Pulmonary artery endothelial cell (primary cell): ENCODE results near the gene HBQ1. TPM values are rescaled to one million over a fixed set of nuclear protein-coding genes. Genes with fewer than 3 reads are reported as not detected.
"Not testable (repeated sequence)": the region's sequence is repeated elsewhere in the genome, so short reads cannot be mapped to it uniquely, and the experiment has no call there.

Experiments used
- DNase-seq: peaks from one replicate; pipeline ENCODE4 v3.0.0-alpha.2; 2011; ENCODE audit warnings: low read depth, low spot score
- total RNA-seq: library from RNA; depleted of rRNA; stranded (reverse); fragments of >200 nt; gene quantifications from 2 replicates; pipeline ENCODE4 v1.2.3, GENCODE V29; 2014

Gene HBQ1
- total RNA-seq, 1 donor from 2014 or later = 1.5 TPM

GRCh38 chr16:176006-176405, 4.3 kb upstream of the HBQ1 start:
- not testable (repeated sequence) for DNase-seq

GRCh38 chr16:176477-177382, 3.5 kb upstream of the HBQ1 start, which contains the start of gene HBA1:
Gene HBA1 (plus strand): TSS chr16:176680. CDS start chr16:176717, 37 bp downstream.
- not testable (repeated sequence) for DNase-seq

GRCh38 chr16:177394-177822, 2.9 kb upstream of the HBQ1 start:
- no peak for DNase-seq

GRCh38 chr16:177981-178667, 2.1 kb upstream of the HBQ1 start:
- DNase-seq = no peak

- no peak for DNase-seq
Observed at GRCh38 chr16:178668-179015, 1.6 kb upstream of the HBQ1 start.

- DNase-seq = no peak
Observed at GRCh38 chr16:179211-180092, 807 bp upstream of the HBQ1 start.

GRCh38 chr16:180681-181564, 664 bp downstream of the HBQ1 start:
- no peak for DNase-seq

GRCh38 chr16:181565-182021, 1.3 kb downstream of the HBQ1 start:
- no peak for DNase-seq

- no peak for DNase-seq
Observed at GRCh38 chr16:183005-183404, 2.7 kb downstream of the HBQ1 start.

GRCh38 chr16:185213-185612, 5.0 kb downstream of the HBQ1 start:
- DNase-seq = no peak

GRCh38 chr16:185691-186090, 5.4 kb downstream of the HBQ1 start:
- no peak for DNase-seq

- no peak for DNase-seq
Observed at GRCh38 chr16:187330-187729, 7.1 kb downstream of the HBQ1 start.

- DNase-seq = no peak
Observed at GRCh38 chr16:188674-189073, 8.4 kb downstream of the HBQ1 start.

- DNase-seq = no peak
Observed at GRCh38 chr16:189604-190186, 9.4 kb downstream of the HBQ1 start.

GRCh38 chr16:191831-192230, 11.6 kb downstream of the HBQ1 start:
- no peak for DNase-seq

- no peak for DNase-seq
Observed at GRCh38 chr16:192686-193085, 12.4 kb downstream of the HBQ1 start.

- DNase-seq = no peak
Observed at GRCh38 chr16:193441-193840, 13.2 kb downstream of the HBQ1 start.

GRCh38 chr16:194516-194915, 14.3 kb downstream of the HBQ1 start:
- DNase-seq = no peak

GRCh38 chr16:200388-200787, 20.1 kb downstream of the HBQ1 start:
- no peak for DNase-seq

GRCh38 chr16:203246-203645, 23.0 kb downstream of the HBQ1 start:
- no peak for DNase-seq
